ENCODE results near the gene CHRDL2.

CHRDL2 gene

DNA sequence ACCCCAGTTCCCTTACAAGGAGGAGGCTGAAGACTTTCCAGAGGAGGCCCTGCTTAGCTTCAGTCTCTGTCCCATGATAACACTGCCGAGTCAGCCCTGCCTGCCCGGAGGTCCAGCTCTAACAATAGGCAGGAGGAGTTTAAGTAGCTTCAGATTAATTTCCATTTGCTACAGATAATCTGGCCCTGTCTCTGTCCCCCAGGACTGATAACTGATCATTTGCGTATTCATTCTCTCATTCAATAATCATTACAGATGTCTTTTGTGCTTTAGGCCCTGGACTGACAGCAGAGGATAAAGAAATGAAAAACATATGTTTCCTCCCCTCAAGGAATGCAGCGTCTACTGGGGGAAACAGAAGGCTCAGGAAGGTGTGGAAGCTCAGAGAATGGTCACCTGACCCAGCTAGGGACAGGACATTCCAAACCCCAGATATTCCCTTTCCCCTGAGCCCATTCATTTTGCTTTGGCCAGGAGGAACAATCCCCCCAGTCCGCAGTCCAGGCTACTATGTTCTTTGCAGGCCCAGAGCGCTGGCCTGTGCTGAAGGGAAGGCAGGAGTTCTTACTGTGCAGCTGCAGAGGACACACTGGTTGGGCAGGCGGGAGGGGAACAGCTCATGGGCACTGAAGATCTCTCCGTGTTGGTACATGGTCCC lies 20.8 kb downstream of the CHRDL2 start:
- no peak for DNase-seq

DNA sequence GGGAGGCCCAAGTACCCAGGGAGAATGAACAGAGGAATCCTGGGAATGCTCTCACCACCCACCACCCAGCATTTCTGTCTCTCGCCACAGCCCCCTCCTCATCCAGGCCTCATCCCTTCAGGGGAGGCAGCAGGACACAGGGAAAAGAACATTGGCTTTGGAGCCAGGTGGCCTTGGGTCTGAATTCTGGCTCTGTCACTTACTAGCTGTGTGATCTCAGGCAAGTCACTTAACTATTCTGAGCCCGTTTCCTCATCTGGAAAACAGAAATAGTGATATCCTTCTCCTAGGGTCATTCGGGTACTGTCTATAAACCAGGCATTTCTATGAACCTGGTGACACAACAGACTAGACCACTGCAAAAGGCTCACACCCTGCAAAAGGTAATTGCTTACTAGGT lies 22.1 kb downstream of the CHRDL2 start:
- DNase-seq = no peak

DNA sequence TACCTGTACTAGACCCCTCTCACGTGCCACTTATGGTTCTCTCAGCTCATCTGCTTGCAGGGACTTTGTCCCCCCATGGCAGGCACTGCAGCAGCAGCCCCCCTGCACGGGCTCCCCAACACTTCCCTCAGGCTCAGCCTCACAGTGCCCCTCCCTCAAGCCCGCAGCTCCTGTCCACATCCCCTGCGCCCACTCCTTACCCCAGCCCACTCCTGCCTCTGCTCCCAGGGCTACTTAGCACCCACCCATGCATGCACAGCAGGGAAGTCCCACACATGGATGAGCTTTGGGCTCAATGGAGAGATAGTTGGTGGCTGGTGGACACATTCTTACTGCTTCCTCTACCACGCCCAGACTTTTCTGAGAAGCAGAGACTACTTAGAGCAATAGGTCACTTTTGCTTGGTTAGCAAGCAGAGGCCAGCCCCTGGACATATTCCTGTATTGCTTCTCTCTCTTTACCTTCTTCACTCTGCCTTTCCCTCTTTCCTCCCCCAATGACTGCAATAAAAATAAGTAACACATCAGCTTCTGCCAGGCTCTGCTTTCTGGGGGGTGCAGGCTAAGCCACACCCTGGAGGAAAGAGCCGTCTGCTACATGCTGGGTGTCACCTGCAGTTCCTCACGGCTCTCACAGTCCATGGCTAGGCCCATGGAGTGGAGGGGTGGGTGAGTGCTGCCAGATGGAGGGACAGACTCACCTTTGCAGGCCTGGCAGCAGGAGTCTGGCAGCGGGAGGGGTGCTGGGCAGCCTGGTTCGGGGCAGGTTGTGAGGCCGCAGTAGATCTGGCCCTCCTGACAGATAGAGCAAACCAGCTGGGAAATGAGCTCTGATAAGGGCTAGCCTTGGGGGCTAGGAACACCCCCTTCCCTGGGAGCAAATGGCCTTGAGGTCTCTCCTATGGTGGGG lies 23.4 kb downstream of the CHRDL2 start:
- DNase-seq = peak; percentile 30 to 67

DNA sequence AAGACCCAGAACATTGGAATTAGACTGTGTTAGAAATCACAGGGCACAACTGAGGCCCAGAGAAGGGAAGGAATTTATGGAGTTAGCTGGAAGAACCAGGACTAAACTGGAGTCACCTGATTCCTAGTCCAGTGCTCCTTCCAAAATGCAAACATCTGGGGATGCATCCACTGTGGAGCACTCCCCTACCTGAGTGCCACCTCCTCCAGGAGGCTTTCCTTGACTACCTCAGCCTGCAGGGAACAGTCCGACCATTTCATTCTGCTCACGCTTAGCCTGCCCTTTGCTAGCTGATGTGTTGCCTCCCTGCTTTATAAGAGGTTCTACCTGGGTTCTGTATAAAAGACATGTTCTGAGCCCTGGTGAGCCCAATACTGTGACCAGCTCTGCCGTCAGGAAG lies 24.0 kb downstream of the CHRDL2 start:
- DNase-seq = no peak

DNA sequence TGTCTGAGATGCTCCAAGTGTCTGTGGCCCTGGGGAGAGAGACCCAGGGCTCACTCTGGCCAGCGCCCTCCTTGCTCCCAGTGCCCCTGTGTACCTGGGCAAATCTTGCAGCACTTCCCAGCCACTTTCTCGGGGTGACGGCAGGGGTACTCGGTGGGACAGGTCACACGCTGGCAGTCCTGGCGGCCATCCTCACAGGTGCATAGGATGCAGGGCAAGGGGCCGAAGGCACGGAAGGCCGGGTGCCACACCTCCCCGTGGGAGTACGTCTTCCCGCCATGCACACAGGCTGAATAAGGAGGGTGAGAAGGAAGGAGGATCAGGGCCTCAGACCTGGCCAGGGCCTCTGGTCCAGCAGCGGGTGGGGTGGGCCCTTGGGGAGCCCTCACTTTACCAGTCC lies 28.0 kb downstream of the CHRDL2 start:
- no peak for DNase-seq

DNA sequence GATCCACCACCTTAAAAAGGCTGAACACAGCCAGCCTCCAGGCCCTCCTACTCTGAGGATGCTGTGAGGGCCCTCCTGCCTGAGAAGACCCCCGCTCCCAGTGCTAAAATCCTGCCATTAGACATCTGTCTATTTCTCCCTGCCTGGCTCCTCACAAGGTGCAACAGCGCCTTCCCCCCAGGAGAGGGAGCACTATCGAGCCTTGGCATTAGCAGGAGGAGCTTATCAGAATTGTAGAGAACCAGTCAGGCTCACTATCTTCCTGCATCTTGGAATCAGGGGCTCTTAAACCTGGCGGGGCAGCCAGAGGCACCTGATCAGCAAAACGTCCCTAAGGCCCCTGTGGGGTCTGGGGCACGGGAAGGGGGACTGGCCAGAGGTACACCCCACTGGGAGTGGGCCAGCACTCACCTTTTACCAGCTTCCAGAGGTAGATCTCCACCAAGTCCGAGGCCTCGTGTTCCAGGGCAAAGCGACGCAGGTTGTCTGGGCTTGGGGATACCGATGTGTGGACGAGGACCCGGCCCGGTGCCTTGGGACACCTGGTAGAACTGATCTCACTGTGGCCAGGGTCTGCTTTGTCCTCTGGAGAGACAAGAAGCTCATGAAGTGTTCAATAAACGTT lies 28.7 kb downstream of the CHRDL2 start:
- DNase-seq = peak in 1 of 2 experiments; percentile 16

DNA sequence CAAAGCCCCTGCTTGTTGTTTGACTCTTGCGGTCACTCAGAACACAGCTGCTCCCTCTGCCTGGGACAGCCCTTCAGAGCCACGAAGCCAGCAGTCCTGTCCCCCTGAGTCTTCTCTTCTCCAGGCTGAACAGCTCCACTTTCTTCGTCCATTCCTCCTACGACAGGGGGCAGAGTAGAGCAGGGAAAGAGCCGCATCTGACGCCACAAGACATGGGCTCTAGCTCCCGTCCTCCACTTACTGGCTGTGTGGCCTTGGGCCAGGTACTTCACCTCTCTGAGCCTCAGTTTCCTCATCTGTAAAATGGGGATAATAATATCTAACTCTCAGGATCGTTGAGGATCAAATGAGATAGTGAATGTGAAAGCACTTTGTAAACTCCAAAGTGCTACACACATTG lies 29.9 kb downstream of the CHRDL2 start:
- DNase-seq = no peak

DNA sequence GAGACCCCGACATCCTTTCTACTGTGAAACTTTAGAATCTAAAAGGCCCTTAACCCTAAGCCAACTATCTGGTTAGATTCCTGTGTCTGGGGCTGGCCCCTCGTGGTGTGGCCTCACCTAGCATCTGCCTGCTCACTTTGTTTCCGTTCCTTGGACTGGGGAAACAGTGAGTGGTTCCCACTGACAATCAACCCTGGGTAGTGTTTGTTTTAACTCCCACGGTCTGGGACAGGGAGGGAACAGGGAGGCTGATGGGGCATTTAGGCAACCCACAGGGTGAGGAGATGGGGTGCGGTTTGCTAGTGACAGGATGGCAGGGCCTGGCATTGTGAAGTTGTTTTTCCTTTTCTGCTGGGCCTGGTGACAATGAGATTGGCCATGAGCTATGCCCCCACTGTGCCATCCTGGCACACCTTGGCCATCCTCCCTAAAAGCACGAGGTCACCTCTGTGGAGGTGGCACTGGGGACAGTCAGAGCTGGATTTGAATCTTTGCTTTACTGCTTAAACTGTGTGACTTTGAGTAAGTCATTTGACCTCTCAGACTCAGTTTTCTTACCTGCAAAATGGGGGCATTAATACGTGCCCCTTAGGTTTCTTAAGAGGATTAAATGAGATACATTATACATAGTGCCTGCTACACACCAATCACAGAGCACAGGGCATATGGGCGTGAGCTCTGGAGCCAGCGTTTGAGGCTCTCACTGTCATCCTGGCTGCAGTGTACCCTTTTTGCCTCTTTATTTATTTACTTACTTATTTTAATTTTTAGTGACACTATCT lies 31.4 kb downstream of the CHRDL2 start:
- DNase-seq = peak in 1 of 2 experiments; percentile 9

DNA sequence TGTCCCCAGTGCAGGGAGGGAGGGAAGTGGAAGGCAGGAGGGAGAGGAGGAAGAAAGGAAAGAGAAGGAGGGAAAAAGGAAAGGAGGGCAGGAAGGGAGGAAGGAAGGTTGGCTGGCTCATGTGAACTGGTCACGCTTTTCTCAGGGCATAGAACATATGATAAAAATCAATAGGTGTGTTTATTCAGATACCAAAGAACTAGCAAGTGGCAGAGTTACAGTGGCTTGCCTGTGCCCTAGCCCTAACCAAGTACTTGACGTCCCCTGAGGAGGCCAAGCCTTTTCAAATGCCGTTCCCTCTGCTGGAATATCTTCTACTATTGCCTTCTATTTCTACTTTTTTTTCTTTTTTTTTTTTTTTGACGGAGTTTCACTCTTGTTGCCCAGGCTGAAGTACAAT lies 33.5 kb downstream of the CHRDL2 start:
- DNase-seq = no peak

DNA sequence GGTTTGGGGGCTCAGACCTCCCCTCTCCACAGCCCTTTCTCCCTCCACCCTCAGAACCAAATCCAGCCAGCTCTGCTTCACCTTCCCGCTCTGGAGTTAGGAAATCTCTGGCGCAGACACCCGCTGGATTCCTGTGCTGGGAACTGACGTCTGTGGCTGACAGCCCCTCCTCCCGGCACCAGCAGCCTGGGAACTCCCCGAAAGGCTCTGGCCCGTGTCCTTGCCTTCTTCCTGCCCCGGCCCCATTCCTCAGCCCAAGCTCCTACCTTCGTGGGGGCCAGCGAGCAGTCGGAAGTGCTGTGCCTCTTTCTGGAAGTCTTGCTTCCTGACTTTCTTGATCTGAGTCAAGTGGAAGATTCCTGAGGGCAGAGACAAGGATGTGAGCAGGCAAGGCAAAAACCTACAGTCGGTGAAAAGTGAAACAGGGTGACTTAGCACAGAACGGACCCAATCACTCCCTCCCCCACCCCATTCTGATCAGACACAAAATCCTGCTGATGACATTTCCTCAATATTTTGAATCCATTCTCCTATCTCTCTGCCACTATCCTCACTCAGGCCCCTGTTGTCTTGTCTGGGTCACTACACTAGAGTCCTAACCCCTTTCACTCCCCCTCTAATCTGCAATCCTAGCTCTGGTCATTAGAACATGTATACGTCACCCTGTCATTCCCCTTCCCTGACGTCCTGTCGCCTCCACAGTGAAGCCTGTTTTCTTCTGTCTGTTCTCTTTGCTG lies 34.1 kb downstream of the CHRDL2 start:
- no peak for DNase-seq

DNA sequence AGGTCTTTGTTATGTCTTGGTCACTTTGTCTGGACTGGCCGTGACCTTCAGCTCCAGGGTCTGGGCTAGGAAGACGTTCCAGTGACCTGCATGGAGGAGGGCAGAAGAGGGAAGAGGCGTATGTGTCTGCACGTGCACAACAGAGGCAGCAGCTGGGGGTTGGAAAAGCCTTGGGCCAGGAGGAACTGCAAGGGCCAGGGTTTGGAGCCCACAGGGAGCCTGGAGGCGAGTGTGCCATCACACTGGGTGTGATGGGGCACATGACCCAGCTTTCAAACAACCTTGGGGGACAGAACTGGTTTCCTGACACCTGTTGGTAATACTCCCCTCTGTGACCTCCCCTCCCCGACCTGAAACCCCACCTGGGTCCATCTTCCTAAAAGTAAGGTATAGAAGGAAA lies 34.7 kb downstream of the CHRDL2 start:
- no peak for DNase-seq

DNA sequence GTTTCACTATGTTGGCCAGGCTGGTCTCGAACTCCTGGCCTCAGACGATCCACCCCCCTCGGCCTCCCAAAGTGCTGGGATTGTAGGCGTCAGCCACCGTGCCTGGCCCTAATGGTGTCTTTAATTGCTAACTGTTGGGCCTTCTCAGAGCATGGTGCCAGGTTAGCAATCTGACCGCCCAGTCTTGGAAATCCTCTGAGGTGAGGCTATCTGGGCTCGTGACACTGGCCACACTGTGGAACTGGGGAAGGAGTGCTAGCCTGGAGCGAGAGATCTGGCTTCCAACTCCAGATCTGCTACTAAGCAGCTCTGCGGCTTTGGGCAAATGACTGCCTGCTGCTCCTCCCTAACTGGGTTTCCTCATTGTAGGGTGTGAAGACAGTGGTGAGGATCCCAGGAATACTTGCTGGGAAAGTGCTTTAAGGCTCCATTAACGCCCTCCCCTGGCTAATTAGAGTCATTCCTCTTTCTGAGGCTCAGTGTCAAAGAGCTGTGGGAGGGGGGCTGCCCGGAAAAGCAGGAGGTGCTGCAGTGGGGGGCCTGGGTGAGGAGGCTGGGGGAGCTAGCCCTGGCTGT lies 35.4 kb downstream of the CHRDL2 start:
- DNase-seq = no peak

DNA sequence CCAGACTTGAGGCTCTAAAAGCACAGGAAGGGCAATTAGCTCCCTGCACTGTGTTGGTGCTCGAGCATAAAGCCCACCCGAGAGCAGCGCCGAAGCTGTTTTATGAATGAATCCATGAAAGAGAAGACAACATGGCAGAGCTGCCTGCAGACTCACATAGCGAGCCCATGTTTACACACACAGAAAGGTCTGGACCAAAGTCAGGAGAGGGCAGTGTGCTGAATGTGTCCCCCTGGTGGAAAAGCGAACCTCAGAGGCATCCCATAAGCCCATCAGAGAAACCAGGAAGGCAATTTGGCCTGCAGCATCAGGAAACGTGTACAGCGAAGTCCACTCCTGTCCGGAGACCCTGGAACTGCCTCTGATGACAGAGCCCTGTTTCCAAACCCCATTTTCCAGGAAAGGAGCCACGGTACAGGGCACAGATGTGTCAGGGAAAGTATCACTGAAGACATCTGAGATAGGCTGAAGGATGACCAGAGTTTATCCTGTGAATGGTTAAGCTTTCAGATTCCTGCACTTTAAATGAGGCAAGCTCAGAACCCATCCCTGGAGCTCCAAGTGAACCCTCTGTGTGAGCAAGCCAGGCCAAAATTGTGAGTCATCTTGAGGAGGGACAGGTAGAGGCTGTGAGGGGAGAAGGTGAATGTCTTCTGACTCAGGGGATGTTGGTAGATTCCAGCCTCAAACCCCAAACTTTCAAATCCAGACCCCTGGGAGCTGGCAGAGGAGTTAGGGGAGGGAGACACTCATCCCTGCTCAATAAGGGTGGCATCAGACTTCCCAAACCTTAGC lies 36.9 kb downstream of the CHRDL2 start:
- DNase-seq = no peak

DNA sequence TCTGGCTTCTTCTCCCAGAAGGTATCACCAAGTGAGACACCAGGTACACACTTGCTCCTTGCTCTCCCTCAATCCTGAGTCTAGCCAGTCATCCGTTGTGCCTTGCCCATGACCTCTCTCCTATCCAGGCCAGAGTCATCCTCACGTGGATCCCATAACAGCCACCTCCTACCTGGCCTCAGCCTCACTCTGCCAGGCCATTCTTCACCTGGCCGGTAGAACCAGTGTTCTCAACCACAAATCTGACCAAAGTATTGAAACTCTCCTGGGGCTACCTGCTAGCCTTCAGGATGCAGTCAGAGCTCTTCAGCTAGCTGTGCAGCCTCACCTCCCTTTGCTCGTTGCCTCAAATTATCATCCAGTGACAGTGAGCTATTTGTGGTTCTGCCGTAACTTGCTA lies 37.7 kb downstream of the CHRDL2 start:
- DNase-seq = no peak

DNA sequence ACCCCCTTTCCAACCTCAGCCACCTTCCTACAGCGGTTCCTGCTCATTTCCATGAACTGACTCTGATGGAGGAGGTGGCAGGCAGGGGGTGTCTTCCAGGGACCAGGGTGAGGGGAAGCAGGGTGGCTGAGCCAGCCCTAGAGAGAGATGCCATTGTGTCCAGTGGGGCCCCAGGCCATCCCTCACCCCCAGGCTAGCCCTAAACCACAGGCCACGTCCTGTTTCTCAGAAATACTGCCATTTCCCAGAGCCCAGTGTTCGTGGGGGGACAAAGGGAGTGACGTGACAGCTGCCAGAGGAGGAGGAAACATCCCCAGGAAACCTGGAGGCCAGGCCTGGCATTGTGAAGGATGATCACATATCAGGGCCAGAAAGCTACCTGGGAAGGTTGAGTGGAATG lies 39.5 kb downstream of the CHRDL2 start:
- no peak for DNase-seq

DNA sequence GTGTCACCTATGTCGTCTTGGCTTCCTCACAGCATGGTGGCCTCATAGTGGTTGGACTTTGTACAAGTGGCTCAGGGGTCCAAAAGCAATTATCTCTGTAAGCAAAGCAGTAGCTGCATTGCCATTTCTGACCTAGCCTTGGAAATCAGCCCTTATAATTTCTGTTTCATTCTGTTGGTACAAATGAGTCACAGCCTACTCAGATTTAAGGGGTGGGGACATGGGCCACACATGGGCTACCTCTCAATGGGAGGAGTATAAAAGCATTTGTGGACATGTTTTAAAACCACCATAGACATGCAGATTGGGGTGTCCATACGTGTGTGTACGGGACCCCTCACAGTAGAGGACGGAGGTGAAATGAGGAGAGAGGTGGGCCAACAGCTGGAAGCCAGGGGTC lies 41.6 kb downstream of the CHRDL2 start:
- DNase-seq = no peak

DNA sequence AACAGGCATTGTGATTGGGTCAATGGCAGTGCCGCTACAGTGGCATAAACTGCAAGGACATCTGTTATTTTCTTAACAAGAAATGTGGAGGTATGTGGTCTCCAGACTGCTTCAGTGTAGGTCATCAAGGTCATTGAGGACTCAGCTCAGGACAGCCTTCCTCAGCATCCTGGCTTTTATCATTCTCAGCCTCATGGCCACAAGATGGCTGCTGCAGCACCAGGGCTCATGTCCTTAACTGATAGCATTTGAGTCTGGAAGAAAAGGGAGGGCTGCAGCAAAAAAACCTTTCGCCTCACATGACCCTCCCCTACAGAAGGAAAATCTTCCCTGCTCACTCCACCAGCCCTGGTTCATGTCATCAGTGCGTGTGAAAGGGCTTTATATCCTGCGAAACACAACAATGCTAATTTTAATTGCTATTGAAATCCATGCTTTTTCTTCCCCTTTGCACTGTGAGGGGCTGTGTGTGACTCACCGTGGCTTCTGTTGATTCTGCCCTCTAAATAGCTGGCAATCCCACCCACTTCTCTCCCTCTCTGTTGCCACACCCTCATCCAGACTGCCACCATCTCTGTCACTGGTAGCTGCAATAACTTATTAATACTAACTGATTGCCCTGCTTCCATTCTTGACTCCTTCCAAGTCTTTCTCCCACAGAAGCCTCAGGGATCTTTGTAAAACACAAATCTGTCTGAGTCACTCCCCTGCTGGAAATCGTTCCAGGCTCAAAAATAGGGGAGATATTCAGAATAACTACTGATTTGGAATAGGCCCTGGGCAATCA lies 43.8 kb downstream of the CHRDL2 start:
- no peak for DNase-seq

DNA sequence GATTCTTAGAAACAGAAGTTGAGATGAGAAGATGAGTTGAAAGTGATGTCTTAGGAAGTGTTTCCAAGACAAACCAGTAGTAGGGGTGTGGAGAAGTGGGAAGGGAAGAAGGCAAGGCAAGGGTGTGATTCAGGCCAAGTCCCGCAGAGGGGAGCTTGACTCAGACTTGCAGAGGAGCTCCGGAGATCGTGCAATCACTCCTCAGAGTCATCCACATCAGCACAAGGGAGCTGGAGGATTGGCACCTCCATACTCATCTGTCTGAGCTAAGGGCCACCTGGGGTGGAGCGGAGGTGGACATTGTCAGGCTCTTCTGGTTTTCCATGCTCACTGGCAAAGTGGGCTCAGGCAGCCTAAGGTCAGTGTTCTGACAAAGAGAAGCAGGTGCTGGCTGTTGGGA lies 44.4 kb downstream of the CHRDL2 start:
- no peak for DNase-seq

DNA sequence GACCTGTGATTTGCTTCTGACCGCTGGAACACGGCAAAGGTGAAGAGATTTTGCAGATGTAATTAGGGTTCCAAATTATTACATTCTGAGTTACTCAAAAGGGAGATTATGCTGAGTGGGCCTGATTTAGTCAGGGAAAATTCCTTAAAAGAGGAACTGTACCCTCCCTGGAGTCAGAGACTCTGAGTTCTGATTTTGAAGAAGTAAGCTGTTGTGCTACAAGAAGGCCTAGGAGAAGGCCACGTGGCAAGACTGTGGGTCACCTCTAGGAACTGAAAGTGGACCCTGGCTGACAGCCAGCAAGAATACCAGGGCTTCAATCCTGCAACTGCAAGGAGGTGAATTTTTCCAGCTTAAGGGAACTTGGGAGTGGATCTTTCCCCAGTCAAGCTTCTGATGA lies 45.3 kb downstream of the CHRDL2 start:
- no peak for DNase-seq

DNA sequence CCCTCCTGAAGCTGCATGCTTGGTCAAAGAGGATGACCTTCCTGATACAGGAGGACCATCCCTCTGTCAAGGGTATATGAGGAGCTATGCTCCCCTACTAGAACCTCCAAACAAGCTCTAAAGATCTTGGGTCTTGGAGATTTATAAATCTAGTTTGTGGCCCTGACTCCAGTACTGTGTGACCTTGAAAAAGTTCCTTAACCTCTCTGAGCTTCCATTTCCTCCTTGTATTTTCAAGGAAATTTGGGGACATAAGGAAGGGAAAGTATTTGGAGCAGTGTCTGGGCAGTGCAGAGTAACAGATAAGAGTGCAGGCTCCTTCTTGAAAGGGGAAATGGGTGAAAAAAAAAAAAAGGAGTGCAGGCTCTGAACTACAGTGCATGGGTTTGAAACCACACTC lies 45.9 kb downstream of the CHRDL2 start:
- DNase-seq = no peak

Measured in cerebellar nuclear complex (tissue), 1 donor.